Femur (tissue), 1 donor: Measurements from ENCODE around the gene KLF16.

Source experiments
- DNase-seq: peaks from one replicate; pipeline ENCODE4 v3.0.0-alpha.2; 2017

The KLF16 gene

GRCh38 chr19:1818549-1819195 lies 44.7 kb downstream of the KLF16 start:
- no peak for DNase-seq

DNA sequence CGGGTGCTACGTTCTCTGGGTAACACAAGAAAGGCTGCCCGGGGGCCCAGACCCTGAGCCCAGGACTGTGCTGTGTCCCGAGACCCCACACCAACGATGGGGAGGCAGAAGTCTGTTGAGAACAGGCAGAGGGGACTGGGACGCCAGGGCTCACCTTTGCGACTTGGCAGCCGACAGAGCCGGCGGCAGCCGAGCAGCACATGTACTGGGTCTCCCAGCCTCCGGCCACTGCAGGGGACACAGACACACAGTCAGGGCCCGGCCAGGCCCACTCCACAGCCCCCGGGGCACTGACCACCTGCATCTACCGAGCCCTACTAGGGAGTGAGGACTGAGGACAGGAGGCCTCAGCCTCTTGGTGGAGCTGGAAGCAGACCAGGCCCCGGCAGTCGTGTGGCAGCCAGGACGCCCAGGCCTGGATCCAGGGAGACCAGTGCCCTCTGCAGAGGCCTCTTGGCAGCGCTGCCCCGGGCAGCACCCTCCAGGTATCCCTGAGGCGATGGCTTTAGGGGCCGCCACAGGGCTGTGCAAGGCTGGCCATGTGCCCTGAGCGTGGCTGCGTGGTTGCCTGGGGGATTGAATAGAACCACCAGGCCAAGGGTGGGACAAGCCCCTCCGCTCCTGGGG lies 45.7 kb downstream of the KLF16 start:
- no peak for DNase-seq

- no peak for DNase-seq
These were observed 46.7 kb downstream of the KLF16 start for GRCh38 chr19:1816530-1817298.

GRCh38 chr19:1815605-1816529 lies 47.5 kb downstream of the KLF16 start:
- peak; percentile 24 for DNase-seq

- no peak for DNase-seq
These were observed 48.4 kb downstream of the KLF16 start for GRCh38 chr19:1814833-1815604.

- no peak for DNase-seq
These were observed 49.0 kb downstream of the KLF16 start for GRCh38 chr19:1814391-1814790.

- DNase-seq = no peak
These were observed 49.9 kb downstream of the KLF16 start for GRCh38 chr19:1813192-1814182.

DNA sequence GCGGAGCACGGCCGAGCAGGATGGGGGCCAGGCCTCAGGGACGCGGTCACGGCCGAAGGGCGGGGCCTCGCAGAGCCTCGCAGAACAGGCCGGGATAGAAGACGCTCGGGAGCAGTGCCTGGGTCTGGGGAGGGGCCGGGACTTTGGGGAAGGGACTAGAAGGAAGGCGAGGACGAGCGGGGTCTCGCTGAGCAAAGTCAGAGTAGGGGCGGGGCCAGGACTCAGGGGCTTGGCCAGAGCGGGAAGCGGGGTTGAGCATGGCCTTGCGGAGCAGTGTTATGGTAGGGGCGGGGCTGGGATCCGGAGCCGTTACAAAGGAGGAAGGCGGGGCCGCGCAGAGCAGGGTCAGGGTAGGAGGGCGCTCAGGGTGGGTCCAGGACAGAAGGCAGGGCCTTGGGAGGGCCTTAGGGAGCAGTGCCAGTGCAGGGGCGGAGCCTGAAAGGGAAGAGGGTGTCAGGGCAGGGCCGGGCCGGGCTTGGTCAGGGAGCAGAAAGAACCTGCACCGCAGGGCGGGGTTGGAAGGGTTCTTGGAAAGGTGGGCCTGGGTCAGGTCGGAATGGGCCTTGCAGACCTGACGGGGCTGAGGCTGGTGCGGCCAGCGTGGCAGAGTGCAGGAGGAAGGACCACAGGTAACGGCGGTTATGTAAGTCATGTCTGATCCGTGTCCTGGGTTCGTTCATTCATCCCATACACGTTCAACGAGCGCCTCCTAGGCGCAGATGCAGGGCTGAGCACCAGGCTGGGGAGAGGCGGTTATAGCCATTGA lies 50.8 kb downstream of the KLF16 start:
- DNase-seq = peak; percentile 92

GRCh38 chr19:1811942-1812425 lies 51.4 kb downstream of the KLF16 start, which contains the start of gene ATP8B3:
ATP8B3 (minus strand) TSS chr19:1812276; CDS start chr19:1811736, 540 bp downstream.
- no peak for DNase-seq

- DNase-seq = peak; percentile 51
These were observed 51.9 kb downstream of the KLF16 start for GRCh38 chr19:1811472-1811894.

DNA sequence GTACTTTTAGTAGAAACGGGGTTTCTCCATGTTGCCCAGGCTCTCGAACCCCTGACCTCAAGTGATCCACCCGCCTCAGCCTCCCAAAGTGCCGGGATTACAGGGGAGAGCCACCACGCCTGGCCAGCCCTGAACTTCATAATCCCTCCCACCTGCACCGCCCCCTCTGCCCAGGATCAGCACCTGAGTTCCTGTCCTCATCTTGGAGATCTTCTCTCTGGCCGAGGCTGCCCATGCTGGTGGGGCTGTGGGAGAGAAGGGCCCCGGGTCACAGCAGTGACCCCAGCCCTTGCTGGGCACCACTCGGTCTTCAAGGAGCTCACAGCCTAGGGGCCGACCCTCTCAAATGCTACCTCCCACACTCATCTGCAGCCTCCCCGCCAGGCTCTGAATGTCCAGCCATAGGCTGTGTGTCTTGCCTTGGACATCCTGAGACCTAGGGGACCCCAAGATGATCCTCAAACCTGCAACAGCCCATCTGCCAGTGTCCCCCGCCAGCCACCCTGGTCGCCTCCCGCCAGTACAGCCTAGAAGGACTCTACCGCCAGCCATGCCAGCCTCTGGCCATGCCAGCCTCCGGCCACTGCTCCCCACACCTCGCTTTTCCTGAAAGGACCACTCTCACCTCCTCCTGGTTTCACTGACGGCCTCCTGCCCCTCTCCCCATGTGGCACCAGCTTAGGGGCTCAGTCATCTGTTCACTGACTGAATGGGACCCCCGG lies 52.8 kb downstream of the KLF16 start:
- DNase-seq = peak; percentile 23

GRCh38 chr19:1809678-1810077 lies 53.7 kb downstream of the KLF16 start:
- DNase-seq = no peak

DNA sequence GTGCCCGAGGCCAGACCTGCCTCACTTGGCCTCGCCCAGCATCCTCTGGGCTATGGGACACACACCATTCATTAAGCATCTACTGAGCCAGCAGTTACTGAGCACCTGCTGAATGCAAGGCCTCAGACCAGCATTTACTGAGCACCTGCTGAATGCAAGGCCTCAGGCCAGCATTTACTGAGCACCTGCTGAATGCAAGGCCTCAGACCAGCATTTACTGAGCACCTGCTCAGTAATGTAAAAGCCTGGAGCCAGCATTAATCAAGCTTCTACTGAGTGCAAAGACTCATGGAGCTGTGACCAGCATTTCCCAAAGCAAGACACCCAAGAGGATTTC lies 55.0 kb downstream of the KLF16 start:
- DNase-seq = no peak

GRCh38 chr19:1807695-1808394 lies 55.5 kb downstream of the KLF16 start:
- DNase-seq = no peak

DNA sequence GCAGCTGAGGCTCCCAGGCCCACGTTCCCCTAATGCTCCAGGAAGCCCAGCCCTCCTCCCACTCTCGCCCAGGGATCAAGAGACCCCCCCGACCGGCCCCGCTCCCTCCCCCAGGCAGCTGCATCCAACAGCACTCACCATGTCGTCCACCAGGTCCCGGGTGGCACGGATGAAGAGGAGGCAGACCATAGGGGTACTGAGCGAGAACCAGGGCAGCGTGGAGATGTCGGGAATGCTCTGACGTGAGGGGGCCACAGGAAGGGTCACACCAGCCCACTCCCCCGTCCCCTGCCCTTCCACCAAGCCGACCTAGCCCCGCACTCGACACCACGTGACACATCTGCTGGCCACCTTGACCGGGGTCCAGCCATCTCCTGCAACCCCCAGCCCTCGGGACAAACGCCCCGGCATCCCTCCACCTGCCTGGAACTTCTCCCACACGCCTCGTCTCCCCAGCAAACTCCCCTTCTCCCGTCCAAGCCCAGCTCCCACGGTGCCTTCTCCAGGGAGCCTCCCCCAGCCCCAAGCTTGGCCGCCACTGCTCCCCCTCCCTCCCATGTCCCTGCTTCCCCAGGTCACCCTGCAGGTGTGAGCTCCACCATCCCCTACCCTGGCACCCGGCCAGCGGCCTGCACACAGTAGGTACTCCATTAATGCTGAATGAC lies 56.2 kb downstream of the KLF16 start:
- DNase-seq = no peak

DNA sequence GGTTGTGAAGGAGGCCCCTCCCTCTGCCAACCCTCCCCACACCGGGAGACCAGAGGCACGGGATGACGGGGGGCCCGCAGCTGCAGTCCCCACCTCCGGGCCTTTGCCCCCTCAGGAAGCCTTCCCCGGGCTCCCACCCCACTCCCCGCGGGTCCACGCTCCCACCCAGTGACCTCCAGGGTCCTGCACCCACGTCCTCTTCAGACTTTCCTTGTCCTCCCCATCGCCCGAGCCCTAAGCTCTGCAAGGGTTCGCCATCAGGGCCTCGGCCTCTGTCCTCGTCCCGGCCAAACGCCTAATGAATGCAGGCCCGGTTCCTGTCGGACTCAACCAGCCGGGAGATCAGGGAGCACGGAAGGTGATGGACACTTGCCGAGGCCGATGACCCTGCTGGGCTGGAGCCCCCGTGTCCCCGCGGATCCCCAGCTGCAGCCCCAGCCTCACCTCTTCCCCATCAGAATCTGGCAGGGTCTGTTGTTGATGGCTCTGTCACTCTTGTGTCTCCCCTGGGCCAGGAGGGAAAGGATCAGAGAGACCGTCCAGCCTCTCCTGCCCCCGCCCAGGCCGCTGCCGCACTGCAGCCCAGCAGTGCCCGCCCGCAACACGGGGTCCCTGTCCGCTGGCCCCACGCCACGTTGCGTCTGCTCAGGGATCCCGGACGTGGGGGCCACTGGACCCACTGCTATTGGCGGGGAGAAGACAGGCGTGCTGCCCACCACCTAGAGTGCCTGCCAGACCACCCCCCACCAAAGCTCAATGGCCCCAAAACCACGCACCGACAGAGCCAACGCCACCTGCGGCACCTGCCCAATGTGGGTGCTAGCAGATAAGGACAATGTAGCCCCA lies 57.0 kb downstream of the KLF16 start:
- no peak for DNase-seq
